Measurements from ENCODE around the gene CCDC106. TPM values are rescaled to one million over a fixed set of nuclear protein-coding genes. Genes with fewer than 3 reads are reported as not detected.

CCDC106 gene
- polyA plus RNA-seq, 1 donor, result 15.1 TPM

DNA sequence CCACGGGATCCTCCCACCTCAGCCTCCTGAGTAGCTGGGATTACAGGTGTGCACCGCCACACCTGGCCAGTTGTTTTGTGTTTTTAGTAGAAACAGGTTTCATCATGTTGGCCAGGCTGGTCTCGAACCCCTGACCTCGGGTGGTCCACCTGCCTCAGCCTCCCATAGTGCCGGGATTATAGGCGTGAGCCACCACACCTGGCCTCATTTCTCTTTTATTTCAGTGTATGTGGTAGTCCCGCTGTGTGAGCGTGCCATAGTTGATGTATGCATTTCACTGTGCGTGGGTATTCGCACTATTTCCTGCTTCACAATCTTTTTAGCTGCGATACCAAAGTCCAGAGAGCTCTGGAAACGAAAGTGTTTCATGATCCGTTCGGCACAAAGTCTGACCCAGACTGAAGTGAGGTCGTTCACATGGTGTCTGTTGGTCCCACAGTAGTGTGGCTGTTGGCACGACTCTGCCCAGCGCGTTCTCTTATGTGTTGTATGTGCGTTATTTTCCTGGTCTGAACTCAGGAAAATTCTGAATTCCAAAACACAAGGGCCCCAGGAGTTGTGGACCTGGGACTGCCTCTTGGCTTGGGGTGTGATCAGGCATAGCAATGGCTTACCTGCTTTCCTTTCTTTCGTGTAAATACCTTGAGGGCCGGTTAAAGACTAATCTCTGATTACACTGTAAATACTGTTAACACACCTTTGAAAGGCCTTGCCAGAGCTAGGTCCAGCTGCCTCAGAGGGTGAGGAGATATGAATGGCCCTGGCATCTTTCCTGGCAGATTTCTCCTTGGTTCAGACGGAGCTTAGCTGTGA lies 35.6 kb downstream of the CCDC106 start:
- DNase-seq (ENCODE audit: low read depth), result no peak

DNA sequence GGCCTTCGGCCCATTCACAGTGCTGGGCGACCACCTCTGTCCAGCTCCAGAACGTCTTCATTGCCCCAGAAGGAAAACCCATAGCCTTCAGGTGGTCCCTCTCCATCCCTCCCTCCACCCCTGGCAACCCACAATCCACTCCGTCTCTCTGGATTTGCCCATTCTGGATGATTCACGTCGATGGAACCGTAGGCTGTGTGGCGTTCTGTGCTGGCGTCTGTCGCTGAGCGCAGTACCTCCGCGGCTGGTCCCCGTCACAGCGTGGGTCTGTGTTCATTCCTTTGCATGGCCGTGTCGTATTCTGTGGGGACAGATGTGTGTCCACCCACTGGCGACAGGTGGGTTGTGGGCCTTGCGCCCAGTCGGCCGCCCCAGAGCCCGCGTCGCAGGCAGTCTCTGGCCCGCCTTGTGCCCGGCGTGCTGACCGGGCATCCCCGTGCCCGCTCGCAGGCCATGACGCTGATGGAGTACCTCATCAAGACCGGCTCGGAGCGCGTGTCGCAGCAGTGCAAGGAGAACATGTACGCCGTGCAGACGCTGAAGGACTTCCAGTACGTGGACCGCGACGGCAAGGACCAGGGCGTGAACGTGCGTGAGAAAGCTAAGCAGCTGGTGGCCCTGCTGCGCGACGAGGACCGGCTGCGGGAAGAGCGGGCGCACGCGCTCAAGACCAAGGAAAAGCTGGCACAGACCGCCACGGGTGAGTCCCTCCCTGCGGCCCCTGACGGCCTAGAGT lies 37.1 kb downstream of the CCDC106 start:
- DNase-seq (ENCODE audit: low read depth), result no peak

DNA sequence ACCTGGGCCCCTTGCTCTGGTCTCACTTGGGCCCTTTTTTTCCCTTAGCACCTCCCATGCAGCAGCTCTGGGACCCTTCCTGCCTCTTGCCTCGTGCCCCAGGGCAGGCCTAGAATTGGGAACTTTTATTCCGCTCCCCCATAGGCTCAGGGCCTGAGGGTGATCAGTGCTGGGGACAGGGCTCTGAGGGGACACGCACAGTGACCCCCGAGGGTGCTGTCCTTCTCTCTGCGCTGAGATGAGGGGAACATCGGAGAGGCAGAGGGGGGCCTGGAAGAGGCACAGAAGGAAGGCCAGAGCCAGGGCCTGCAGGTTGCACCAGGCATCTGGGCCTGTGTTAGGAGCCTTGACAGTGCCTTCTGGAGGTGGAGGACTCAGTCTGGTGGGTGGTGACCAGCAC lies 37.8 kb downstream of the CCDC106 start:
- DNase-seq (ENCODE audit: low read depth), result no peak

DNA sequence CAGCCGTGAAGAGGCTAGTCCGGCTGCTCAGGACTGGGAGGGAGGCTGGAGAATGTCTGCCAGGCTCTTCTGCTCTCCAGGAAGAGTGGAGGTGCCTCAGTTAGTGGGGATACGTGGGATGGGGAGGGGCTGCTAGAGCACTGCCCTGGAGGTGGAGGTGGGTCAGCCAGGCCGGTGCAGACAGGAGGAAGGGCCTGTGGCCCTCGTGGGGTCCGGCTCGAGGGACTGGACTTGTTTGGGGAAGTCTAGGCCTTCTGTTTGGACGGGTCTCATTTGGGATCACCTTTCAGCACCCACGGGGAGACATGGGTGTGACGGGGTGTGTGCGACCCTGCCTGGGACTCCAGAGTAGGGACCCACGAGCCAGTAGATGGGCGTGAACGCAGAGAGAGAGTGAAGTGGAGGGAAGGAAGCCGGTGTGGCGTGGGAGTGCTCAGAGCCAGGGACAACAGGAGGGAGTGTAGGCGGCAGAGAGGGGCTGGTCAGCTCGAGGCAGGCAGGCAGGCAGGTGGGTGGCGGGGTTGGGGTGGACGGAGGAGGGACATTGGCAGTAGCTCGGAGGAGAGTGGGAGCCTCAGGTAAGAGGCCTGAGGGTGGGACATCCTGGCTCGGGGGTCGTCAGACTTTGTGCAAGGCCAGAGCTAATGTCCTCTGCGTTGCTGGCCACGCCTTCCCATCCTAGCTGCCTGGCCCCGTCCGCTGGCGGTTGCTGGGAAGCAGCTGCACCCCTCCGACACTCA lies 38.5 kb downstream of the CCDC106 start:
- DNase-seq (ENCODE audit: low read depth), result no peak

DNA sequence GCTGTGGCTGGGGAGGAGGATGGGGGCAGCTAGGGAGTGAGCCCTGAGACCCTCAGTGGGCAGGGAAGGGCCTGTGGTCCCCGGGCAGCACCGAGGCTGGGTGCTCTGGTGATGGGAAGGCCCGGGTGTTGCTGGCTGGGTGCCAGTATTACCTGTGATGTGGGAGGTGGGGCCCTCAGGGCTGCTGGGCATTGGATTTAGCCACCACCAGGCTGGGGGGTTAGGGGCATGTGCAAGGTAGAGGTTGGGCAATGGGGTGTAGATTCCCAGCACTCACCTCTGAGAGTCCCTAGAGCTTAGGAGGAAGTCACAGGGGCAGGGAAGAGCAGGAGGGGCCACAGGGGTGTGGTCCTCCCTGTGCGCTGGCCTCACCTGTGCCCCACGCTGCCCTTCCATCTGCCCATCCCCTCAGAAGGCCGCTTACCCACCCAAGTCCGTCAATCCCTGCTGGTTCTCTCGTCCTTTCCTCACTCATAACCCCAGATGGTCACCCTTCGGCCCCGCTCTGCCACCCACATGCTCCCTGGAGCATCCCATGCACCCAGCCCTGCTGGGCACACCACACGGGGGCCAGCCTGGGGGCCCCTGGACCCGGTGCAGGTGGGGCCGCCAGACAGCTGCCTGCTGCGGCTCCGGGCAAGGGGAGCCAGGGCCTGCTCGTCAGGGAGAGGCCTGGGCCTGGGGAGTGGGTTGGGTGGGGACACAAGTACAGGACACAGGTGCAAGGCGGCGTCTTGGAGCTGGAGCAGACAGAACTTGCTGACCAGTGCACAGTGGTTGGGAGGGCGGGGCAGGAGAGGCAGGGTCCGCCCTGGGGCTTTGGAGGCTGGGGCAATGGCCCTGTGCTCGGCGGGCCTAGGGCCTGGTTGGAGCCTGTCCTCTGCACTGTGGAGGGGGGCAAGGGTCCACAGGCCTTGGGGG lies 39.5 kb downstream of the CCDC106 start:
- no peak for DNase-seq (ENCODE audit: low read depth)

DNA sequence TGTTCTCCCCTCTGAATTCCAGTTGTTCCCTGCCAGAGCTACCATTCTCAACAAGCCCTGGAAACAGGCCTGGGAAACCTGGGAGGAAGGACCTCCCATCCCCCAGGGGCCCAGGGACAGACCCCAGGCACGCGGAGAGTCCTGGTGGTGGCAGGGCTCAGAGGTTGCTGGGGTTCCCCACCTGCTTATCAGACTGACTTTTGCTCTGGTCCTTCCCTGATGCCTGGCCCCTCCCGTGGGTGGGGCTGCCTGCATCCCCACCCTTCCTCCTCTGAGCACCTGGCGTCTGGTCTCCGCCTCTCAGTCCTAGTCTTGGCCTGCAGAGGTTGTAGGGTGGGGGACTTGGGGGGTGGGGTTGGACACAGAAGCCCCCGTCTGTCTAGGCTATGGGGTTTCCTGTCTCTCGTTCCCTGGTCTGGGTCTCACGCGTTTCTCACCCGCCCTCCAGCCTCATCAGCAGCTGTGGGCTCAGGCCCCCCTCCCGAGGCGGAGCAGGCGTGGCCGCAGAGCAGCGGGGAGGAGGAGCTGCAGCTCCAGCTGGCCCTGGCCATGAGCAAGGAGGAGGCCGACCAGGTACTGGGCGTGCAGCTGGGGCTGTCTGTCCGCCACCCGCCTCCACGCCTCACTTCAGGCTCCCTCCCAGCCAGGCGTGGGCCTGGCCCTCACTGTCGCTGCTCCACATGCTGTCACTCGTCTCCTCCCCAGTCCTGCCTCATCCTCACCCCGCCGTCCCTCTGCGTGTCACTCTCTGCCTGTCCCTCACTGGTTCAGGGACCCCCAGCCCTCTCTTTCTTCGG lies 40.6 kb downstream of the CCDC106 start:
- DNase-seq (ENCODE audit: low read depth), result no peak

DNA sequence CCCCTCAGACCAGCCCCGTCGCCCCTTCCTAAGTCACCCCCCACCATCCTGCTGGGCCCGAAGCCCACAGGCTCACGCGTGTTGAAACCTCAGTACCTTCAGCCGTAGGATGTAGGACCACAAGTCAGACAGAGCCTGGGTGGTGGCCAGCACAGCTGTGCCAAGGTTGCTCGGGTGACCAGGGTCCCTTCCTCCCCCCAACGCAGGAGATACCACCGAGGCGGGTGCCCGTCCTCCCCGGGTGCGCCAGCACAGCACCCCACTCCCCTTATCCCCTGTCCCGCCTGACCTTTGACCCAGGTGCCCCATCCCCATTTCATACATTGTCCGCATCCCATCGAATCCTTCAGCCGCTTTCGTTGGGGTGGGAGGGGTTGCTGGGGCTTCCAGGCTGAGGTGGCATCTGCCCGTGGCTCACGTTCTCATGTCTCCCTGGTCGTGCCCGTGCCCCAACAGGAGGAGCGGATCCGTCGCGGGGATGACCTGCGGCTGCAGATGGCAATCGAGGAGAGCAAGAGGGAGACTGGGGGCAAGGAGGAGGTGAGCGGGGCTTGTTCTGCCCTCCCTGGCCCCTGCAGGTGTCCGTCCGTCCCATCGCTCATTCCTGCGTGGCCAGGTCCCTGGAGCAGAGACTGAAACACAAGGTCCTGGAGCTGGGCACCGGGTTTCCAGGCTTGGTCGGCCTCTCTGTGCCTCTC lies 41.5 kb downstream of the CCDC106 start:
- no peak for DNase-seq (ENCODE audit: low read depth)

DNA sequence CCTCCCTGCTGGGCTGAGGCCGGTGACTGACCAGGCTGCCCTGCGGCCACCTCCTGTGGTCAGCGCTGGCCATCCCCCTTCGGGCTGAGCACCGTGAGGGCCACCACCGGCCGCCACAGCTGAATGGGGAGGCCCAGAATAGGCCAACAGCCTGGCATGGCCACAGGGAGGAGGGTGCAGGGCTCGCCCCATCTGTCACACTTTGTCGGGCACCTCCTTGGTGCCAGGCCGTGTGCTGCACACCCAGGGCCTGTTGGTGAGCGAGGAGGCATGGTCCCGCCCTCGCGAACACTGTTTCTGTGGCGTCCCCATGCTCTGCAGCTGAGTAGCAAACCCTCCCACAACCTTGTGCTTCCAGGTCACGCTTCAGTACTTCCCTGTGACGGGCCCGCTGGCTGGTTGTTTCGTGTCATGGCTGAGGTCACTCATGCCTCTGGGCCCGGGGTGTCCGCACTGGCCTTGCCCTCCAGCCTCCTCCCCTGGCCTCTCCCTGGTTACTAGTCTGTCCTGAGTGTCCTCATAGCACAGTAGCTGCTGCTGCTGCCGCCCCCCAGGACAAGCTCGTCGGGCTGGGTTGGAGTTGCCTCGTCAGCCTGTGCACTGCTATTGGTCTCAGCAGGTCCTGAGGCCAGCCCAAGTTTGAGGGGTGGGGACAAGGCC lies 42.2 kb downstream of the CCDC106 start:
- no peak for DNase-seq (ENCODE audit: low read depth)

DNA sequence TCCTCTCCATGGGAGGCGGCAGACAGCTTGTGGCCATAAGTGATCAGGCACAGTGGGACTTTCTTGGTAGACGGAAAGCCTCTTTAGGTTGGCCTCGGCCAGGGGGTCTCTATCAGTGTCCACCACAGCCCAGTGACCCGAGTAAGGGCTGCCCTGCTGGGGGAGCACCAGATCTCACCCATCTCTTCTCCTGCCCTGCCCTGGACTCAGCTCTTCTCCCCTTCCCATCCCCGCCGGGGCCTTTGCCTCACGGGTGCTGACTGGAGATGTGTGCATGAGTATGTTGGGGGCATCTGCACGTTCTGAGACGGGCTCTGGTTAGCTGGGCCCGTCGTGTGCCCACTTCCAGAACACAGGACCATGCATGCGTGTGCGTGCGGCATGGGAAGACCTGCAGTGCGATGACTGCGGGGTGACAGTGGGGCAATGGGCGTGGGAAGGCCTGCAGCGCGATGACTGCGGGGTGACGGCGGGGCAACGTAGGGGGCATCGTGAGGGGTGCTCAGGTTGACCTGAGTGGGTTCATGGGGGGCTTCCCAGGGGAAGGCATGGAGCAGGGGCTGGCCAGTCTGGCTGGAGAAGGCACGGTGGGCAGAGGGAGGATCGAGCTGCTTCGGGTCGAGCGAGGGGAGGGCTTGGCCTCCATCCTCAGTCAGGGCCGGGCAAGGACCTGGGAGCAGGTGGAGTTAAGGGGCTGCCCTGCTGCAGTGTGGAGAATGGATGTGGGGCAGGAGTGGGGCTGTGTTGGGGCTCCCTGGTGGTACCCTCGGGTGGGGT lies 42.9 kb downstream of the CCDC106 start:
- DNase-seq (ENCODE audit: low read depth), result no peak

DNA sequence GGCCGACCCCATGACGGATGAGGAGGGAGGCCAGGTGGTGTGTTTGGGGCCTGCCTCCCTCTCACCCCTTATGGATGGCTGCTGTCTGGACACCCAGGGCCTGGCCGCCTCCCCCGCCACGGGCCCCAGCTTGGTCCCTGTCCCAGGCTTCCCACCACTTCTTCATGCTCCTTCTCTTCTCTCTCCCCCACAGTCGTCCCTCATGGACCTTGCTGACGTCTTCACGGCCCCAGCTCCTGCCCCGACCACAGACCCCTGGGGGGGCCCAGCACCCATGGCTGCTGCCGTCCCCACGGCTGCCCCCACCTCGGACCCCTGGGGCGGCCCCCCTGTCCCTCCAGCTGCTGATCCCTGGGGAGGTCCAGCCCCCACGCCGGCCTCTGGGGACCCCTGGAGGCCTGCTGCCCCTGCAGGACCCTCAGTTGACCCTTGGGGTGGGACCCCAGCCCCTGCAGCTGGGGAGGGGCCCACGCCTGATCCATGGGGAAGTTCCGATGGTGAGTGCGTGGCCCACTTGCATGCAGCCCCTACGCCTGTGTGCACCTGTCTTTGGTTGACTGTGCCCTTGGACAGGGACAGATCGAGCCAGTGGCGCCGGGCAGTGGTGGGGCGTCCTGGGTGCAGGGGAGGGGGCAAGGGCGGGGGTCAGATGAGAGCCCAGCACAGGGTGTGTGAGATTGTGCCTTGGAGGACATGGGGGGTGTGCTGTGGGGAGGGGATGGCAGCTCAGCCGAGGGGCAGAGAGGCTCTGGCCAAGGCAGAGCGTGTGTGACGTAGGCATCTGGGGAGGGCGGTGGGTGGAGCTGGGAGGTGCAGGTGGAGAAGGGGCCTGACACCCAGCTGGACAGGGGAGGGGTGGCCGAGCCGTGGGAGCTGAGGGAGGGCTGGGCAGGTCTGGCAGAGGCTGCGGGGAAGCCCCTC lies 43.8 kb downstream of the CCDC106 start:
- no peak for DNase-seq (ENCODE audit: low read depth)

DNA sequence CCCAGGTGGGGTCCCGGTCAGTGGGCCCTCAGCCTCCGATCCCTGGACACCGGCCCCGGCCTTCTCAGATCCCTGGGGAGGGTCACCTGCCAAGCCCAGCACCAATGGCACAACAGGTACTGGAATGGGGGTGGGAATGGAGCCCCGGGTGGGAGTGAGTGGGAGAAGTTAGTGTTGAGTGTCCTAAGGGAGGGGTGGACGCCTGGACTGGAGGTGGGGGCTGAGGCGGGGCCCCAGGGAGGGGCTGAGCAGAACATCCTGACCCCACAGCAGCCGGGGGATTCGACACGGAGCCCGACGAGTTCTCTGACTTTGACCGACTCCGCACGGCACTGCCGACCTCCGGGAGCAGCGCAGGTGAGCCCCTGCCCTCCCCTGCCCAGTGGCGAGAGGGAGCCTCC lies 44.7 kb downstream of the CCDC106 start:
- DNase-seq (ENCODE audit: low read depth), result no peak

DNA sequence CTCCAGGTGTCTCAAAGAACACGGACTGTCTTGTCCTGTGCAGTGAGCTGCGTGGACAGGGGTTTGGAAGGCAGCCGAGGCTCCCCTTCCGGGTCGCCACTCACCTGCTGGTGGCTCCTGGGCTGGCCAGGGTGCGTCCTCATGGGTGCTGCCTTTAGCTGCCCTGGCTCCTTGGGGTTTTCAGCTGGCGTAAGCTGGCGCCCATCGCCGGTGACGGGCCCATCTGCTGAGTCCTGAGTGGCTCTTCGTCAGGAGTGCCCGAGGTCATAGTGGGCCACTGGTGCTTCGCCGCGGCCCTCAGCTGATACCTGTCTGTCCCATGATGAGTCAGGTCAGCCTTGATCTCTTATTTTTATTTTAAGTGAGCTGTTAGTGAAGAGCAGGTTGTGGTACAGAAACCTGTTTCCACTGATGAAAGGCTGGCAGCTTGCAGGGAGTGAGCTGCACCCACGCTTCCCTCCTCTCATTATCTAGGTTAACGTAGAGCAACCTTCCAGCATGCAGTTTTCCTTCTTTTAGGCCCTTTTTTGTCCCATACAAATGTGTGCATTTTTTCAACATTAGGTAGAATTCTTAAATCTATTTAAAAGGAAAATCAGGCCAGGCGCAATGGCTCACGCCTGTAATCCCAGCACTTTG lies 45.4 kb downstream of the CCDC106 start:
- no peak for DNase-seq (ENCODE audit: low read depth)

DNA sequence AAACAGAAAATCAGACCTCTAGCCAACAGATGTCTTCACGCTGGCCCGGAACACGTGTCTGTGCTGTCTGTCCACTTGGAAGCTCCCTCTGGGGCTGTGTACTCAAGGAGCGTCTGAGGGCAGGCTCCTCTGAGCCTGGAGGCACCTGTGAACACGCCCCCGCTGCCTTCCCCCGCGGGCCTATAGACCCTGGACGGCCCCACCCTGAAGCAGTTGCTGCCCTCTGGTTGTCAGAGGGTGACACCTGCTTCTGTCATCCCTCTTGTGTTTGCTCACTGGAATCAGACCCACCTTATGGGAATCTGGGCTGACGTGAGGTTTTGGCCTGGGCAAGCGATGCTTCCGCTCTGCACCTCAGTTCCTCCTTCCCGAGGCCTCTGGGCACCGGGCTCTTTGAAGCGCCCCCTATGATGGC lies 46.2 kb downstream of the CCDC106 start:
- DNase-seq (ENCODE audit: low read depth), result no peak

DNA sequence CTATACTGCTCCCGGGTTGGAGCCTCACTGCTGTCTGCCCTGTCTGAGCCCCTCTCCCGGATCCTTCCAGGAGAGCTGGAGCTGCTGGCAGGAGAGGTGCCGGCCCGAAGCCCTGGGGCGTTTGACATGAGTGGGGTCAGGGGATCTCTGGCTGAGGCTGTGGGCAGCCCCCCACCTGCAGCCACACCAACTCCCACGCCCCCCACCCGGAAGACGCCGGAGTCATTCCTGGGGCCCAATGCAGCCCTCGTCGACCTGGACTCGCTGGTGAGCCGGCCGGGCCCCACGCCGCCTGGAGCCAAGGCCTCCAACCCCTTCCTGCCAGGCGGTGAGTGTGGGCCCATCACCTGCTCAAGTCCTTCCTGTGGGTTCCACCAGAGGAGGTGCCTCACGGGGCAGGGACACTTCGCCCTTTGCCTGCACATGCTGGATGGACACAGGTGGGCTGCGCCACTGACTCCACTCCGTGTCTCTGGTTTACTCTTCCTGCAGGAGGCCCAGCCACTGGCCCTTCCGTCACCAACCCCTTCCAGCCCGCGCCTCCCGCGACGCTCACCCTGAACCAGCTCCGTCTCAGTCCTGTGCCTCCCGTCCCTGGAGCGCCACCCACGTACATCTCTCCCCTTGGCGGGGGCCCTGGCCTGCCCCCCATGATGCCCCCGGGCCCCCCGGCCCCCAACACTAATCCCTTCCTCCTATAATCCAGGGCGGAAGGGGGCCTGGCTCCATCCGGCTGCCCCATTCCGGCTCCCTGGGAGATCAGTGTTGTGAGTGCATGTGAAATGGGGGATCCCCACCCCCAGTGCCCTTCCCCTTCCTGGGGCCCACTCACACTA lies 46.9 kb downstream of the CCDC106 start:
- DNase-seq (ENCODE audit: low read depth), result no peak

DNA sequence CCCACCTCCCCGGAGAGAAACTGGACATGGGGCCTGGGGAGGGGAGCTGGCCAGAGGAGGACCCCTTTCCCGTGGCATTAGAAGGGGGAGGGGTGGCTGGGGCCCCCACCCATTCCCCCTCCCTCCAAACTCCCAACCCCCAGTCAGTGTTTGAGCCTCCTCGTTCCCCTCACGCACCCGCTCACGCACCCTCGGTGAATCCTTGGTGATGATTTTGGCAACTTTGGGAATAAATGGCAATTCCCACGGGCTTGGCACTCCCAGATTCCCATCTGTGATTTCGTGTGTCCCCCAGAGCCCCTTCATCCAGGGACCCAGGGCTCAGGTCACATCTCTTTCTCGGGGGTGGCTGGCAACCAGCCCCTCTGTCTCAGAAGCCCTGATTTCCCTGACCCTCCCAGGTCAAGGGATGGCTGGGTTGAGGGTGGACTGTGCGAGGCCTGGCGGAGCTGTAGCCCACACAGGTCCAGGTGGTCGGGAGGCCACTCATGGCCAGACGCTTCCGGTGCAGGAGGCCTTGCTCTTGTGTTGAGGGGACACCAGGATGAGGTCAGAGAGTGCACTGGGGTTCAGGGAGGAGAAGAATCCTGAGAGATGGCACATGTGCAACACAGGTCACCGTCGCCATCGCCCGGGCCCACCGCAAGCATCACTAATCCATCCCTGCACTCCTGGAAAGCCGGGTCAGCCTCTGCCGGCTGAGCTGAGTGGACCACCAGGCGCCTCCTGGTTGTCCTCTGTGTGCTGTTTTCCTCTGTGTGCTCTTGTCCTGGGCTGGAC lies 47.7 kb downstream of the CCDC106 start:
- no peak for DNase-seq (ENCODE audit: low read depth)

Data from forelimb muscle (tissue), 1 donor.